ES-I3 (cell line): ENCODE data around the gene RNF212B.
"Not testable (repeated sequence)": the region's sequence is repeated elsewhere in the genome, so short reads cannot be mapped to it uniquely, and the experiment has no call there.

ENCODE experiments used
- H3K36me3 ChIP-seq: 2 replicates; pipeline ENCODE4 v1.6.1; 2013; ENCODE audit warnings: mild to moderate bottlenecking, low read length, control low read depth, moderate library complexity; ENCODE audit not compliant: insufficient read depth
- H3K4me1 ChIP-seq: 2 replicates; pipeline ENCODE4 v1.6.1; 2013; ENCODE audit warnings: mild to moderate bottlenecking, control low read depth, low read length; ENCODE audit not compliant: insufficient read depth
- H3K9ac ChIP-seq: 2 replicates; pipeline ENCODE4 v1.6.1; 2013; ENCODE audit warnings: low read depth, mild to moderate bottlenecking, low read length, moderate library complexity
- H3K9me3 ChIP-seq: 2 replicates; pipeline ENCODE4 v1.6.1; 2013; ENCODE audit warnings: mild to moderate bottlenecking, low read length, moderate library complexity; ENCODE audit not compliant: control insufficient read depth, insufficient read depth

Gene RNF212B

GRCh38 chr14:23260849-23261248 is 23.1 kb downstream of the RNF212B start:
- not testable (repeated sequence) for H3K9ac ChIP-seq, H3K9me3 ChIP-seq, H3K36me3 ChIP-seq, H3K4me1 ChIP-seq

- Histone ChIP-seq H3K36me3 (no peaks in the 10 kb centered on the region), H3K9me3 (no peaks in the 10 kb centered on the region), H3K4me1 (no peaks in the 10 kb centered on the region)
These were observed 31.5 kb downstream of the RNF212B start for GRCh38 chr14:23269193-23269592.

DNA sequence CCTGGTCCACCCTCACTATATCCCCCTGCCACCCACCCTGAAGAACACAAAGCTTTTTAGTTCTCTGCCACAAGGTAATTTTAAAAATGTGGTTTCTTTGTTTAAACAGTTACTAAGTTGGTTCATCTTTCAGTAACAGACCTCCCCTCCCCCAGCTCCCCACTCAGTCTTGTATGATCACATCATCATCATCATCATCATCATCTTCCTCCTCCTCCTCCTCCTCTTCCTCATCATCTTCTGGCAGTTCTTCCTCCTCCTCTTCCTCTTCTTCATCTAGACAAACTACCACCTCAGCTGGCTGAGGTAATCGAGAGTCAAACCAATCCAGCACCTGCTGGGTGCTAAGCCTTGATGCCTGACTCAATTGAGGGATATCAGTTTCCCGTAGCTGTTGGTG is 37.7 kb downstream of the RNF212B start:
- Histone ChIP-seq H3K9me3 (no peaks in the 10 kb centered on the region), H3K9ac (no peak overlapping the region), H3K36me3 (no peaks in the 10 kb centered on the region), H3K4me1 (peaks cover 8% of the 10 kb centered on the region)

More at GRCh38 chr14:23269193-23269592, 31.5 kb downstream of the RNF212B start:
- H3K9ac ChIP-seq, result no peak overlapping the region

DNA sequence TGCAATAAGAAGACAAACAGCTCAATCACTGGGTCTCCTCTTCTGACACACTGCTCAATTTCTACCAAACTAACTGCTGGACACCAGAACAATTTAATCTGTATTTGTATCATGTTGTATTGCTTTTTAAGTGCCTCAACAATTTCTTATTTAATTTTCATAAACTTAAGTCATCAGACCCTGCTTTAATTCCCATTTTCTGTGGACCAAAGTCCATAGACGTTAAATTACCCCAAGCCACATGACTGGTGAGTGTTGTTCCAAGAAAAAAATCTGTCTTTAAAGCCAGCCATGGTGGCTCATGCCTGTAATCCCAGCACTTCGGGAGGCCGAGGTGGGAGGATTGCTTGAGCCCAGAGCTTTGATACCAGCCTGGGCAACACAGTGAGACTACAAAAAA is 39.5 kb downstream of the RNF212B start:
- Histone ChIP-seq H3K4me1 (peaks cover 8% of the 10 kb centered on the region), H3K9ac (no peak overlapping the region)

GRCh38 chr14:23277928-23278327 is 40.2 kb downstream of the RNF212B start:
- H3K4me1 ChIP-seq, H3K9me3 ChIP-seq, H3K36me3 ChIP-seq, H3K9ac ChIP-seq: not testable (repeated sequence)

More for the DNA sequence above, 39.5 kb downstream of the RNF212B start:
- H3K9me3 ChIP-seq, result no peaks in the 10 kb centered on the region
- H3K36me3 ChIP-seq, result no peaks in the 10 kb centered on the region

DNA sequence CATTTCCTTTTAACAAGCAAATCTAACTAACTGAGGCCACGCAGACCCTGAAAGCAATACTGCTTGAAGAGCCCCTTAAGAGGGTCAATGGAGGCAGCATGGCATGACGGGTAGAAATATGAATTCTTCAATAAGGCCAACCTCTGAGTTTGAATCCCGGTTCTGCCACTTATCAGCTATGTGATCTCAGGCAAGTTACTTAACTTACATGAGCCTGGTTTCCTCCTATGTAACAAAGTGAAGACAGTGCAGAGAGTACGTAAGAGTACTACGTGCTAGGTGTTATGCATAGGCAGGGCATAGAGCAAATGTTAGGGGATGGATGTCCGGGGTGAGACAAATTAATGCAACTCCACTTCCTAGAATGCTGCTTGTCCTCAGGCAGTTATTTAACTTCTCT is 43.5 kb downstream of the RNF212B start:
- Histone ChIP-seq H3K36me3 (no peaks in the 10 kb centered on the region), H3K4me1 (peaks cover 8% of the 10 kb centered on the region), H3K9me3 (no peaks in the 10 kb centered on the region), H3K9ac (no peak overlapping the region)

DNA sequence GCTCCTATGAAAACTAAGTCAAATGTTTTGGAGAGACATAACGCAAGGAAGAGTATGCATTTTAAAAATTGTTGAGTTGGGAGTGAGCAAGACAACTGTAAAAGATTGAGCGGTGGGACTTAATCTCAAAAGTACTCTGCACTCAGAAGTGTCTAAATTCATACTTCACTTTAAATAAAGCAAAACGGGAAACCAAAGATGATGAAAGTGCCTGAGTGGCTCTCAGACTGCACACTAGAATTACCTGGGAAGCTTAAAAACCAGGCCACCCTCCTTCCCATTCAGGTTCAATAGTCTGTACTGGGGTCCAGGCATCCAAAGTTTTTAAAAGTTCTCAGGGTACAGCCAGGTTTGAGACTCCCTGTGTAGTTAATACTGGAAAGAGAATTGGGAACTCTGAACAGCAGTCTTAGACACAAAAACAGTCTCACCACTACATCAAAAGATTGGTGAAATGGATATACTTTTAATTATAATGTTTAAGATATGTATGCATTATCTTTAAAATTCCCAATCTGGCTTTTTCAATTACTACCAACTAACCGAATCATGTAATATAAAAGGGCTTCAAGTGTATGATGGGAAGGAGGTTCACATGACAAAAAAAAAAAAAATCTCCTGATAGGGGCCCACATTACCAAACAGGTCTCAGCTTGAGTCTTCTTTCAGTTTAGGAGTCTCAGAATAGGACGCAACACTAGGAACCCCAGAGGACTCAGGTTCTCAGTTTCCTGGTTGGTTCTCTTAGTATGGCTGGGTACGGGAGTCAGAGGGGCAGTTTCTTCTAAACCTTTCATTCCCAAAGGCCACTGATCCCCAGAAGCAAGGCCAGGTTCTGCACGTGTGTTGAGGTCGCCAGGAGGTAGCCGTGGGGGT is 47.2 kb downstream of the RNF212B start:
- Histone ChIP-seq H3K36me3 (no peaks in the 10 kb centered on the region), H3K4me1 (peaks cover 5% of the 10 kb centered on the region), H3K9me3 (no peaks in the 10 kb centered on the region), H3K9ac (peak overlapping the region; percentile 76)

GRCh38 chr14:23285530-23286019 is 47.8 kb downstream of the RNF212B start:
- Histone ChIP-seq H3K9me3 (no peaks in the 10 kb centered on the region), H3K36me3 (no peaks in the 10 kb centered on the region), H3K4me1 (no peaks in the 10 kb centered on the region), H3K9ac (peak overlapping the region; percentile 76)

DNA sequence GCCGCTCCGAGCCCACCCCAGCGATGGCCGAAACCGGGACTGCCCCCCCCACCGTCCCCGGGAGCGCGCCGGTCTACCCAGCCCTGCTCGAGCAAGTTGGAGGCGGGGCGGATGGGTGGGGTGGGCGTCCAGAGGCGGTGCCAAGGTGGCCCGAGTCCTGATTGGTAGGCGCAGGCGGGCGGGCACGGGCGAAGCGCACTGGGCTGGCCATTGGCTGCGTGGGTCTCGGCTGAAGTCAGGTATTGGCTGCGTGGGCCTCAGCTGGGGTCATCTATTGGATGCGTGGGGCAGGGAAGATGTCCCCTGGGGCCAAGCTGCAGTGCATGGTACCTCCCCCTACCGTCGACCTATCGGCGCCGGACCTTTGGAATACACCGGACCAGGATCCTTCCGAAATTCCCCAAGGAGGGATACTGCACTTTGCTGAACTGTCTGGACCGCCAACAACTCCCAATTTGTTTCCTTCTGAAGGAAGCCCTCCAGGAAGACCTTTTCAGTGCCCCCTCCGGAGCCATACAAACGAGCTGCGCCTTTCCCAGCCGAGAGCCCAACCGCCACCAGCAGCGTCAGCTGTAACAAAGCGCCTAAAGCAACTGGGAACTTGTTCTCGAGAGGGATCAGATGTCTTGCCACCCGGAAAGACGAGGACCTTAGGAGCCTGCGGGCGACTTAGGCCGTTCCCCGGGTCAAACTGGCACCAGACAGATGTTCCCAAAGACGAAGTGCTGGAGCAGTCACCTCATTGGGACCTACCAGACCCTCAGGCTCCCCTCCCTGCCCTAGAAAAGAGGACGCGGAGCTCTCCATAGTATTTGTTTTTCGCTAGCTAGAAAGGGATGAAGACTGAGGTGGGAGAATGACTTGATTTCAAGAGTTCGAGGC is 48.5 kb downstream of the RNF212B start, which contains the start of gene HOMEZ:
HOMEZ (minus strand) TSS at position 113 of the 882 bp plus-strand sequence. CDS start 180 bp downstream, outside the sequence.
- H3K4me1 ChIP-seq, result no peaks in the 10 kb centered on the region
- H3K9ac ChIP-seq, result peak within 1 kb of the TSS; percentile 76
- H3K9me3 ChIP-seq, result no peaks in the 10 kb centered on the region
- no peaks in the 10 kb centered on the region for H3K36me3 ChIP-seq

- no peaks in the 10 kb centered on the region for H3K36me3 ChIP-seq
- H3K9me3 ChIP-seq, result no peaks in the 10 kb centered on the region
- H3K4me1 ChIP-seq, result no peaks in the 10 kb centered on the region
- H3K9ac ChIP-seq, result peak overlapping the region; percentile 76; the same call in 1 of the 2 replicates
These were observed 49.3 kb downstream of the RNF212B start for GRCh38 chr14:23286902-23287479.

- H3K4me1 ChIP-seq, result no peaks in the 10 kb centered on the region
- H3K9me3 ChIP-seq, result no peaks in the 10 kb centered on the region
- no peak overlapping the region for H3K9ac ChIP-seq
These were observed 57.2 kb downstream of the RNF212B start for GRCh38 chr14:23294734-23295561.

GRCh38 chr14:23296012-23296777 is 58.5 kb downstream of the RNF212B start:
- Histone ChIP-seq H3K4me1 (no peaks in the 10 kb centered on the region; the same call in 1 of the 2 replicates), H3K9ac (no peak overlapping the region), H3K36me3 (no peaks in the 10 kb centered on the region), H3K9me3 (no peaks in the 10 kb centered on the region)

More at GRCh38 chr14:23294734-23295561, 57.2 kb downstream of the RNF212B start:
- no peaks in the 10 kb centered on the region for H3K36me3 ChIP-seq

DNA sequence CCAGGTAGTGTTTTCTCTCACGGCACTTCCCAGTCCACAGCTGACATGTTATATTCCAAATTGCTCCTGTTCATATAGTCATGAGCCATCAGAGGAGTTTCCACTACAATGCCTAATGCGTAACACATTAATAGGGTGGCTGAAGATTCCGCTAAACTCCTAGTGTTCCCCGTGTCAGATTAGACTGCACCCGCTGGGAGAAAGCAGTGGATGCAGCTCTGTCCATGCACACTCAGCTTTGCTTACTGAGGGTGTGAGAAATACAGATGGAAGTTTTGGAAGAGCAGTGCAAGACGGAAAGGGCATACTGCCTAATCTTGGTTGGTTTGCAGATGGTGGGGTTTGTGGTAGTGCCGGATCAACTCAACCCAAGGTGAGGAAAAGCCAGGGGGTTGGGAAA is 59.4 kb downstream of the RNF212B start:
- Histone ChIP-seq H3K9me3 (no peaks in the 10 kb centered on the region), H3K4me1 (no peaks in the 10 kb centered on the region; the same call in 1 of the 2 replicates), H3K9ac (no peak overlapping the region), H3K36me3 (no peaks in the 10 kb centered on the region)
